ENCODE results near the gene NPR3. TPM values are rescaled to one million over a fixed set of nuclear protein-coding genes. Genes with fewer than 3 reads are reported as not detected.
A peak's percentile ranks its signal among the peaks of the same experiment; 100 is the strongest.

The NPR3 gene
- total and polyA plus RNA-seq, 3 experiments from 2014 or later, result not detected

DNA sequence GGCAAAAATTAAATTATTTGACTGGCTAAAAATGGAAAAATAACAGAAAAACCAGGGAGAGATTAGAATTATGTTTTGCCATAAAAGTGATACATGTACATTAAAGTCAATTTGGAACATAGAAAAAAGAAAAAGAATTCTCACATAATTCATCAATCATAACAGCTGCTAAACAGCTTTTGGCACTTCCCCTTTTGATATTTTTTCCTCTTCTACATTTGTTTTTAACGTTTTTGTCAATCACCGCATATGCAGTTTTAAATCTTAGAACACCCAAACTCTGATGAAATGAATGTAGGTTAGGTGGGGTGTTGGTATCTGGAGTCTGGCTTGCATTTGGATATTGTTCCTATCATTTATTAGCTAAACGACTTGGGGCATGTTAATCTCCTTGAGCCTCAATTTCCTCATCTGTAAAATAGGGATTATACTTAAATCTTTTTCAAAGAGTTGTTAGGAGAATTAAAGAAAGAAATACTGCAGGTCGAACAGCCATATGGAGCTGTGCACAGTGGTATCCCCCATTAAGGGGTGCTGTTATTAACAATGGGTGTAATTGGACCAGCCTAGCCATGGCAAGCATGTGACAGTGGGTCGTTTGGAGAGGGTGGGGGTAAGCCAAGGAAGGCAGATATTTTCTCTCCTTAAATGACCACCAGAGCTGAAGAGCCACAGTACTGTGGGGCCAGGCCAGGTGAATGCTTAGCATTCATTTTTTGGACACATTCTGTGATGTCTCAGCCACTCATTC is 22.6 kb downstream of the NPR3 start:
- Histone ChIP-seq H3K9me3 (ENCODE audit: low read length) (no peaks in the 10 kb centered on the region), H3K36me3 (ENCODE audit: insufficient read depth, low read length) (no peaks in the 10 kb centered on the region), H3K27ac (ENCODE audit: low read depth, low read length) (no peak overlapping the region), H3K4me3 (ENCODE audit: low read length) (no peak overlapping the region), H3K4me1 (ENCODE audit: insufficient read depth, low read length) (no peaks in the 10 kb centered on the region), H3K27me3 (ENCODE audit: insufficient read depth, low read length, poor library complexity, severe bottlenecking) (no peaks in the 10 kb centered on the region)
- Mint-ChIP-seq H3K27ac (no peak overlapping the region), H3K4me3 (no peak overlapping the region), H3K9me3 (peaks cover 0 to 2% (median 0%) of the 10 kb centered on the region in 5 donors), H3K36me3 (no peaks in the 10 kb centered on the region), H3K4me1 (no peaks in the 10 kb centered on the region), H3K27me3 (peaks cover 2 to 11% of the 10 kb centered on the region in 2 donors)
- ChIA-PET CTCF (no interaction called here), POLR2A (no interaction called here)
- no peak for DNase-seq

DNA sequence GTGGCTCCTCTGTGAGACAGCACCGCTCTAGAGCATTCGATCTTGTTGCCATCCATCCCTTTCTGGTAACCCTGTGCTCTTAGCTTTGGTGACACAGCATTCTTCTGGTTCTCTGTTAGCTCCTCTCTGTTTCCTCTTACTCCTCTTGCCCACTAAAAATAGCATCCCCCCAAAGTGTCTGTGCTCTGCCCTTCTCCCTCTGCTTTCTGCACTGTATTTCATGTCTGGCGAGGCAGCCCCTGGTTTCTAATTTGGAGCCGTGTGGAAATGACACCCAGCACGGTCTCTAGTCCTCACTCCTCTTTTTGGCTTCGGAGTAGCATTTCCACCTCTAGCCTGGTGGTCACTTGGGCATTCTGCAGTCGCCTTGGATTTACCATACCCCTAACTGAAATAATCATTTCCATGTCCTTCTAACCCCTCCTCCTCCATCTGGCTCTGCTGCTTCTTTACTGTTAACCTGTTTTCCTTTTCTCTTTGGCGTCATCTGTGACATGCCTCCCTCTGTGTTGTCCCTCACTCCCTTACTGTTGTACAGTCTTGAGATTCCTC is 23.8 kb downstream of the NPR3 start:
- H3K9me3 Mint-ChIP-seq, result peaks cover 0 to under 1% (median 0%) of the 10 kb centered on the region in 5 donors
- ChIA-PET CTCF (no interaction called here), POLR2A (no interaction called here)
- Histone ChIP-seq H3K36me3 (ENCODE audit: insufficient read depth, low read length) (no peaks in the 10 kb centered on the region), H3K9me3 (ENCODE audit: low read length) (no peaks in the 10 kb centered on the region), H3K27me3 (ENCODE audit: insufficient read depth, low read length, poor library complexity, severe bottlenecking) (no peaks in the 10 kb centered on the region), H3K27ac (ENCODE audit: low read depth, low read length) (no peak overlapping the region), H3K4me1 (ENCODE audit: insufficient read depth, low read length) (no peaks in the 10 kb centered on the region), H3K4me3 (ENCODE audit: low read length) (no peak overlapping the region)
- DNase-seq, result no peak
- H3K4me3 Mint-ChIP-seq, result no peak overlapping the region
- H3K27me3 Mint-ChIP-seq, result peaks cover 1 to 11% of the 10 kb centered on the region in 2 donors
- peak overlapping the region in 1 of 8 donors; percentile 20 for H3K27ac Mint-ChIP-seq
- no peaks in the 10 kb centered on the region for H3K4me1 Mint-ChIP-seq
- no peaks in the 10 kb centered on the region for H3K36me3 Mint-ChIP-seq

DNA sequence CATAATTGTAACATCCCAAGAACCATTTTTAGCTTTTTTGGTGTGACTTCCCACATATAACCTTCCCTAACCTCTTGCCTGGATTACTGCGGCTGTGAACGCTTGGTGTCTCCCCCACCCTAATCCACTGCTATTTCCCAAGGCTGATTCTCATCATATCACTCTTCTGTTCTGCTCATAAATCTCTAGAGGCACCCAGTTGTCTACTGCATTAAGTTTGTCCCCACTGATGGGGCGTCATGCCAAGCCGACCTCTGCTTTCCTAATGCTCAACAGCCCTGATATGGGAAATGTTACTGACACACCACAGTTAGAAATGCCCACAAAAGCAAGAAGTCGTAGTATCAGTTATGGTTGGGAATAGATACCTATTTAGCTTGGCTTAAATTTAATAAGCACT is 24.4 kb downstream of the NPR3 start:
- no peak overlapping the region for H3K27ac ChIP-seq (ENCODE audit: low read depth, low read length)
- DNase-seq, result no peak
- H3K9me3 ChIP-seq (ENCODE audit: low read length), result no peaks in the 10 kb centered on the region
- ChIA-PET POLR2A (no interaction called here), CTCF (no interaction called here)
- Mint-ChIP-seq H3K9me3 (no peaks in the 10 kb centered on the region), H3K4me3 (no peak overlapping the region), H3K4me1 (no peaks in the 10 kb centered on the region), H3K27ac (no peak overlapping the region), H3K27me3 (peaks cover 0 to 11% of the 10 kb centered on the region in 2 donors), H3K36me3 (no peaks in the 10 kb centered on the region)
- no peaks in the 10 kb centered on the region for H3K4me1 ChIP-seq (ENCODE audit: insufficient read depth, low read length)
- H3K27me3 ChIP-seq (ENCODE audit: insufficient read depth, low read length, poor library complexity, severe bottlenecking), result no peaks in the 10 kb centered on the region
- H3K4me3 ChIP-seq (ENCODE audit: low read length), result no peak overlapping the region
- no peaks in the 10 kb centered on the region for H3K36me3 ChIP-seq (ENCODE audit: insufficient read depth, low read length)

DNA sequence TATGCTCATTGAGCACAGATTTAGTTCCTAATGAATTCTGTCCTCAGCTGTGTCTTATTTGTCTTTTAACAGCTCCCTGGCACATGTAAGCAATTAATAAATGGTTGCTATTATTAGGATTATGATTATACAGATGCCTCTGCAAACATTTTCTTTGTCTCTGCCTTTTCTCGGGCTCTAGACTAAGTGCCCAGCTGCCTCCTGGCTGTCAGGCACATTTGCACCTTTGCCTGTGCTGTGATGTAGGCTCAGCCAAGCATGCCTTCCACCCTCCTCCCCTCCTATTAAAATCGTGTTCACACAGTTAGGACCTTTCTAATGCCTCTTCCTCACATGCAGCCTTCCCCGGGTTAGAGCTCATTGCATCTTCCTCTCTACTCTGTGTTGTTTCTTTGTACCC is 25.7 kb downstream of the NPR3 start:
- ChIA-PET POLR2A (no interaction called here), CTCF (no interaction called here)
- H3K9me3 ChIP-seq (ENCODE audit: low read length), result no peaks in the 10 kb centered on the region
- peaks cover 0 to 8% of the 10 kb centered on the region in 2 donors for H3K27me3 Mint-ChIP-seq
- no peak for DNase-seq
- no peaks in the 10 kb centered on the region for H3K9me3 Mint-ChIP-seq
- H3K4me3 Mint-ChIP-seq, result no peak overlapping the region
- H3K27ac Mint-ChIP-seq, result no peak overlapping the region
- H3K4me1 Mint-ChIP-seq, result no peaks in the 10 kb centered on the region
- no peak overlapping the region for H3K27ac ChIP-seq (ENCODE audit: low read depth, low read length)
- no peaks in the 10 kb centered on the region for H3K4me1 ChIP-seq (ENCODE audit: insufficient read depth, low read length)
- no peaks in the 10 kb centered on the region for H3K36me3 Mint-ChIP-seq
- H3K27me3 ChIP-seq (ENCODE audit: insufficient read depth, low read length, poor library complexity, severe bottlenecking), result no peaks in the 10 kb centered on the region
- no peak overlapping the region for H3K4me3 ChIP-seq (ENCODE audit: low read length)
- no peaks in the 10 kb centered on the region for H3K36me3 ChIP-seq (ENCODE audit: insufficient read depth, low read length)

DNA sequence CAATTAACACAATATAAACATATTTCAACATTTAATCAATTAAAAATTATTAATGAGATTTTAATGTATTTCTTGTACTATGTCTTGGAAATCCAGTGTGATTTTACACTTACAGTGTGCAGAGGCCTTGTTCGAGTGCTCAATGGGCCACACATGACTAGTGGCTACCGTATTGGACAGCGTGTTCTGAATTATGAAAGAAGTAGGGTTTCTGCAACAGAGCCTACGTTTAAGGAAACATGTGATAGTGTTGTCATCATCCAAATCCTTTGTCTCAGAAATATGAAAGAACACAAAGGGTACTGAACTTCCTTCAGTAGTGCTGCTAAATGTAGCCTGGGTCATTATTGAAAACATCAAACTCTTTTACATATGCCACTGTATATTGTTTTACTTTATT is 29.5 kb downstream of the NPR3 start:
- DNase-seq, result no peak
- ChIA-PET CTCF (no interaction called here), POLR2A (no interaction called here)
- no peak overlapping the region for H3K27ac ChIP-seq (ENCODE audit: low read depth, low read length)
- H3K9me3 Mint-ChIP-seq, result peaks cover 0 to under 1% (median 0%) of the 10 kb centered on the region in 5 donors
- no peaks in the 10 kb centered on the region for H3K27me3 ChIP-seq (ENCODE audit: insufficient read depth, low read length, poor library complexity, severe bottlenecking)
- no peaks in the 10 kb centered on the region for H3K4me1 Mint-ChIP-seq
- H3K4me1 ChIP-seq (ENCODE audit: insufficient read depth, low read length), result no peaks in the 10 kb centered on the region
- H3K4me3 ChIP-seq (ENCODE audit: low read length), result no peak overlapping the region
- no peaks in the 10 kb centered on the region for H3K36me3 Mint-ChIP-seq
- H3K36me3 ChIP-seq (ENCODE audit: insufficient read depth, low read length), result no peaks in the 10 kb centered on the region
- no peak overlapping the region for H3K4me3 Mint-ChIP-seq
- no peaks in the 10 kb centered on the region for H3K9me3 ChIP-seq (ENCODE audit: low read length)
- no peak overlapping the region for H3K27ac Mint-ChIP-seq
- H3K27me3 Mint-ChIP-seq, result peaks cover 0 to under 1% of the 10 kb centered on the region in 2 donors

DNA sequence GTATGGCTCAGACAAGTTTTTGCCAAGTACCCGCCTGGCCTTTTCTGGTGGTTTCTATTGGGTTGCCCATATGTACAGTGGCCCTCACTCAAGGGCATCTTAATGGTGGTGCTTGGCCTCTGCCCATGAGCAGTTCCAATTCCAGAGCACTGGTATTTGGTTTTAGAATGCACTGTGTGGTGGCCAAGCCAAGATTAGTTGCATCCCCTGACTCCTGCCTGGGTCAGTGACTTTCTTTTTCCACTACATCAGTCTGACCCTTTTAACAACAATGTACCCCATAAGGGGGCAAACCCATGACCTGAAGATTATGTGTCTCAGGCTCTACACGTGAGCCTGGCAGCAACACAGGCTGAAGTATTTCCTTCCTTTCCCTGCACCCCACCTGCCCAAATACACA is 34.2 kb downstream of the NPR3 start:
- H3K9me3 ChIP-seq (ENCODE audit: low read length), result no peaks in the 10 kb centered on the region

DNA sequence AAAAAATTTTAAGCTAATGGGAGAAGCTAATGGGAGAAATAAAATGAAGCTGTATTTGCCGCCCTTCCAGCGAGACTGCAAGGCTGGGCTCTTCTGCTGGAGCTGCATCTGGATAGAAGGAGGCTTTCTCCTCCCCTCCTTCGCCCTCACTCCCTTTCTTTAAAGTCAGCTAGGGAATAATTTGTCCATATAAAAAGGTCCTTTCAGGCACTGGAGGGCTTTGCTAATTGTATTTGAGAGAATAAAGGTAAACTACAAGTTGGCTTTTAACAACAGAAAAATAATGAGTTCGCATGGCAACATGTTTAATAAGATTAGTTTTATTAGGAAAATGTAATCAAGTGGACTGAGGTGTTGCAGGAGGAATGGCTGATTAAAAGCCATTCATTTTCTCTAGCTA is 41.3 kb downstream of the NPR3 start:
- H3K4me3 Mint-ChIP-seq, result no peak overlapping the region
- H3K27ac ChIP-seq (ENCODE audit: low read depth, low read length), result no peak overlapping the region
- H3K9me3 Mint-ChIP-seq, result peaks cover 0 to 8% (median 2%) of the 10 kb centered on the region in 5 donors
- no peaks in the 10 kb centered on the region for H3K9me3 ChIP-seq (ENCODE audit: low read length)
- no peaks in the 10 kb centered on the region for H3K4me1 ChIP-seq (ENCODE audit: insufficient read depth, low read length)
- H3K36me3 Mint-ChIP-seq, result no peaks in the 10 kb centered on the region
- ChIA-PET CTCF (no interaction called here), POLR2A (no interaction called here)
- no peaks in the 10 kb centered on the region for H3K36me3 ChIP-seq (ENCODE audit: insufficient read depth, low read length)
- H3K4me3 ChIP-seq (ENCODE audit: low read length), result no peak overlapping the region
- no peak overlapping the region for H3K27ac Mint-ChIP-seq
- H3K27me3 Mint-ChIP-seq, result no peaks in the 10 kb centered on the region
- no peaks in the 10 kb centered on the region for H3K27me3 ChIP-seq (ENCODE audit: insufficient read depth, low read length, poor library complexity, severe bottlenecking)
- no peak for DNase-seq
- H3K4me1 Mint-ChIP-seq, result no peaks in the 10 kb centered on the region

More for the DNA sequence above, 34.2 kb downstream of the NPR3 start:
- Mint-ChIP-seq H3K27me3 (no peaks in the 10 kb centered on the region), H3K4me3 (no peak overlapping the region), H3K9me3 (peaks cover 0 to 3% (median 0%) of the 10 kb centered on the region in 5 donors), H3K27ac (no peak overlapping the region), H3K36me3 (no peaks in the 10 kb centered on the region), H3K4me1 (no peaks in the 10 kb centered on the region)
- DNase-seq, result no peak
- ChIA-PET POLR2A (no interaction called here), CTCF (no interaction called here)
- Histone ChIP-seq H3K4me1 (ENCODE audit: insufficient read depth, low read length) (no peaks in the 10 kb centered on the region), H3K27ac (ENCODE audit: low read depth, low read length) (no peak overlapping the region), H3K36me3 (ENCODE audit: insufficient read depth, low read length) (no peaks in the 10 kb centered on the region), H3K27me3 (ENCODE audit: insufficient read depth, low read length, poor library complexity, severe bottlenecking) (no peaks in the 10 kb centered on the region), H3K4me3 (ENCODE audit: low read length) (no peak overlapping the region)

DNA sequence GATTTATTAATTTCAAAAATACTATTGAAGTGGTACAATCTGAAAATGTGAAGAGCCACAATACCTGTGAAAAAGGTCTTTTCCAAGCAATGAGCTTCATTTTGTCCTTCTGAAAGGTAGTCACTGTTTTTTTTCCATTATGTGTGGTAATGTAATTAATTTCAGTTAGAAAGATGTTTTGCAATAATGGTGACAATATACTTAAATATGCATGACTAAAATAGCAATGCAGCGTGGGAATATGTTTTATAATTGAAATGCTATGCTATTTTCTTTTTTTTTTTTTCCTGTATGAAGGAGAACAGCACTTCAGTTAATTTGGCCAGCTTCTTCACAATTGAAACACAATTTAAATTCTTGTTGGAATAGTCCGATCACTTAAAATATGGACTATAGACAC is 41.9 kb downstream of the NPR3 start:
- no peak for DNase-seq
- no peaks in the 10 kb centered on the region for H3K36me3 Mint-ChIP-seq
- peaks cover 0 to 8% (median 2%) of the 10 kb centered on the region in 5 donors for H3K9me3 Mint-ChIP-seq
- H3K4me1 Mint-ChIP-seq, result no peaks in the 10 kb centered on the region
- no peaks in the 10 kb centered on the region for H3K27me3 Mint-ChIP-seq
- no peak overlapping the region for H3K4me3 Mint-ChIP-seq
- Histone ChIP-seq H3K27me3 (ENCODE audit: insufficient read depth, low read length, poor library complexity, severe bottlenecking) (no peaks in the 10 kb centered on the region), H3K4me1 (ENCODE audit: insufficient read depth, low read length) (no peaks in the 10 kb centered on the region), H3K27ac (ENCODE audit: low read depth, low read length) (no peak overlapping the region), H3K9me3 (ENCODE audit: low read length) (no peaks in the 10 kb centered on the region), H3K36me3 (ENCODE audit: insufficient read depth, low read length) (no peaks in the 10 kb centered on the region), H3K4me3 (ENCODE audit: low read length) (no peak overlapping the region)
- POLR2A ChIA-PET, result no interaction called here
- CTCF ChIA-PET, result no interaction called here
- no peak overlapping the region for H3K27ac Mint-ChIP-seq
